Measurements from ENCODE around the gene FBXL5.

FBXL5 gene

DNA sequence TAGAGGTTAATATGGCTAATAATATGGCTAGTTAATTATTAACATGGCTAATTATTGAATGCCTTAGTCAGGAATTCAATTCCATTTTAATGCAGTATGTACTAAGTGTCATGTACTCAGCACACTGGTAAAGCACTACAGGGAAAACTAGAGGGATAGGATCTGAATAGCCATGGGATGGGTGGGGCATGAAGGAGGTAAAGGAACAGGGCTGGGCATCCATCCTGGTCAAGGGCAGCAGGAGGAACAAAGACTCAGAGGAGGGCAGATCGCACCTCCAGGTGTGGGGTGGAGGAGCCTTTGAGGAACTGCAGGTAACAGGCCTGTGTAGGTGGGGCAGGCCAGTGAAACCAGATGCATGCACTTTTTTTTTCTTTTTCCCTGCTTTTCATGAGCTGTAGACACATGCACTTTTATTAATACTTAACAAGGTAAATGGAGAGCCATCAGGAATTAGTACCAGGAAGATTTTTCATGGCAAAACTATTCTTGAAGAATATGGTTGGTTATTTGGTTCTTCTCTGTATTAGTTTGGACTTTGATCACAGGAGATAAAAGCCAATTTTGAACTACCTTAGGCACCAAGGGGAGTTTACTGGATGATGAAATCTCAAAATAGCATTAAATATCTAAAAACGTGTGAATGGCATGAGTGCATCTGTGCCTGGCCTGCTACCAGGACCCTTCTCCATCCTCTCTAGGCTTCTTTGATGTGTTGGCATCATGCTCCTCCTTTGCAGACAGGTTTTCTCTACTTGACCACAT, 97.2 kb downstream of the FBXL5 start:
- no peak for DNase-seq (ENCODE audit: low spot score)

DNA sequence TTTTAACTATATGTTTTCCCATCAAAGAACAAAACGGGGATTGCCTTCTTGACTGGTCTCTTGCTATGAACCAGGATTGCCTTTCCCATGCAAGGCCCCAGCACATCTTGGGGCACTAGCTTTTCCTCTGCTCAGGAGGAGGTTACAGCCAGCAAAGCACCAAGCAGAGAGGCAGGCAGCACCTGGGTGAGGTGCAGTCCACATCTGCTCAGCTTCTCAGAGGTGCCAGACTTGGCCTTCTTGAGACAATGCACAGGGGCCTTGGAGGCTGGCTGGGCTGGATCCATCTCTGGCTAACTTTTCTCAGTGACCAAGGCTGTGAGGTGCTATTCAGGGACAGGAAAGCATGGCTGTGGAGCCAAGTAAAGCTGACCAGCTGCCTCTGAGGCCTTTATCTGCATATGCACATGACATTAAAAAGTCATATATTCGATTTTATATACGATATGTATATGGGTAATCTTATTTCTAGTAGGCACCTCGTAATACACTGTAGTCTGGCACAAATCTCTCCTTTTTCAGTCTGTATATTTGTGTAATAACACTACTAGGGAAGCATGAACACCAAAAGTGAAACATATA, 98.6 kb downstream of the FBXL5 start:
- DNase-seq (ENCODE audit: low spot score), result no peak

All from D341Med (cell line).